Smooth muscle cell of the coronary artery (primary cell): ENCODE measurements around the gene SUSD3. TPM values are rescaled to one million over a fixed set of nuclear protein-coding genes. Genes with fewer than 3 reads are reported as not detected.

Experiments
- total RNA-seq: library from RNA; depleted of rRNA; stranded (reverse); fragments of >200 nt; gene quantifications from 2 replicates; pipeline ENCODE4 v1.2.3, GENCODE V29; 2014; ENCODE audit warnings: low replicate concordance

Gene SUSD3
- total RNA-seq = 0.12 and 0.23 TPM in 2 replicates

GRCh38 chr9:93058355-93059010, at the start of gene SUSD3:
Gene SUSD3 (plus strand): TSS chr9:93058701. CDS start chr9:93058743, 42 bp downstream.

GRCh38 chr9:93096131-93096802, 37.8 kb downstream of the SUSD3 start, which contains the start of gene CARD19:
Gene CARD19 (plus strand): TSS chr9:93096217. CDS start chr9:93096346, 129 bp downstream.

GRCh38 chr9:93134015-93134739, 75.7 kb downstream of the SUSD3 start, which contains the start of gene NINJ1:
Gene NINJ1 (minus strand): TSS chr9:93134251. CDS start chr9:93134217, 34 bp downstream.

Other genes starting within 250 kb of the SUSD3 start
- 9.5 and 9.7 TPM in 2 replicates for gene ZNF484, start 180.7 kb upstream of the SUSD3 start, total RNA-seq
- not detected in 2 replicates for gene FGD3, start 111.2 kb upstream of the SUSD3 start, total RNA-seq
- gene CARD19, start 37.5 kb downstream of the SUSD3 start, total RNA-seq = 36.7 and 66.4 TPM in 2 replicates
- gene NINJ1, start 75.5 kb downstream of the SUSD3 start, total RNA-seq = 24.3 and 35.1 TPM in 2 replicates
- under 0.01 TPM in 1 of 2 replicates, not detected in the other for gene WNK2, start 125.4 kb downstream of the SUSD3 start, total RNA-seq